ENCODE data around the gene ZMIZ1. TPM values are rescaled to one million over a fixed set of nuclear protein-coding genes. Genes with fewer than 3 reads are reported as not detected.

Gene ZMIZ1
- total and polyA plus RNA-seq, 4 donors = 3.9 to 19.1 (median 9.8) TPM

- Histone ChIP-seq H3K27ac (ENCODE audit: low read depth in 1 of 2, low read length in 2 of 2) (peak overlapping the region in 1 of 2 donors; percentile 42), H3K9ac (ENCODE audit: low read depth in 1 of 2, low read length in 2 of 2) (no peak overlapping the region), H3K36me3 (ENCODE audit: control insufficient read depth in 4 of 4, insufficient read depth in 3 of 4, low read depth in 1 of 4, low read length in 3 of 4) (peaks cover under 1 to 25% (median 18%) of the 10 kb centered on the region in 4 donors), H3K4me3 (ENCODE audit: low read depth in 1 of 3, low read length in 3 of 3) (no peak overlapping the region), H3K4me1 (ENCODE audit: control insufficient read depth in 4 of 4, insufficient read depth in 4 of 4, low read length in 3 of 4) (peaks cover 0 to 12% (median 3%) of the 10 kb centered on the region in 4 donors), H3K9me3 (ENCODE audit: control insufficient read depth in 4 of 4, low read length in 3 of 4) (no peaks in the 10 kb centered on the region), H3K27me3 (ENCODE audit: control insufficient read depth in 4 of 4, insufficient read depth in 4 of 4, low read length in 3 of 4) (no peaks in the 10 kb centered on the region)
- DNase-seq (ENCODE audit: low spot score) = peak; percentile 46
- 69% methylated on average over 38 of the region's 38 CpGs for WGBS
- no peak for TF ChIP-seq HNF4G (IDR thresholded peaks at IDR 0.05)
- TF ChIP-seq NR2F2 (IDR thresholded peaks at IDR 0.05) = peak; percentile 19
Measured at GRCh38 chr10:79221110-79222051, 152.6 kb downstream of the ZMIZ1 start.

- Histone ChIP-seq H3K27ac (ENCODE audit: low read depth in 1 of 2, low read length in 2 of 2) (peak overlapping the region in 1 of 2 donors; percentile 63), H3K4me3 (ENCODE audit: low read depth in 1 of 3, low read length in 3 of 3) (no peak overlapping the region), H3K9ac (ENCODE audit: low read depth in 1 of 2, low read length in 2 of 2) (no peak overlapping the region), H3K4me1 (ENCODE audit: control insufficient read depth in 4 of 4, insufficient read depth in 4 of 4, low read length in 3 of 4) (peaks cover 0 to 12% (median 3%) of the 10 kb centered on the region in 4 donors), H3K36me3 (ENCODE audit: control insufficient read depth in 4 of 4, insufficient read depth in 3 of 4, low read depth in 1 of 4, low read length in 3 of 4) (peaks cover 0 to 19% (median 13%) of the 10 kb centered on the region in 4 donors), H3K27me3 (ENCODE audit: control insufficient read depth in 4 of 4, insufficient read depth in 4 of 4, low read length in 3 of 4) (no peaks in the 10 kb centered on the region), H3K9me3 (ENCODE audit: control insufficient read depth in 4 of 4, low read length in 3 of 4) (no peaks in the 10 kb centered on the region)
- no peak for DNase-seq (ENCODE audit: low spot score)
- TF ChIP-seq YY1 (IDR thresholded peaks at IDR 0.05) (no peak), RAD21 (IDR thresholded peaks at IDR 0.05) (no peak)
- 76% methylated on average over 7 of the region's 7 CpGs for WGBS
Measured at GRCh38 chr10:79222186-79222585, 153.4 kb downstream of the ZMIZ1 start.

GRCh38 chr10:79223091-79224048 lies 154.6 kb downstream of the ZMIZ1 start:
- Histone ChIP-seq H3K36me3 (ENCODE audit: control insufficient read depth in 4 of 4, insufficient read depth in 3 of 4, low read depth in 1 of 4, low read length in 3 of 4) (peaks cover 0 to 9% (median 5%) of the 10 kb centered on the region in 4 donors), H3K9me3 (ENCODE audit: control insufficient read depth in 4 of 4, low read length in 3 of 4) (no peaks in the 10 kb centered on the region), H3K27ac (ENCODE audit: low read depth in 1 of 2, low read length in 2 of 2) (peak overlapping the region; percentile 36 to 63), H3K4me1 (ENCODE audit: control insufficient read depth in 4 of 4, insufficient read depth in 4 of 4, low read length in 3 of 4) (peaks cover 0 to 12% (median 3%) of the 10 kb centered on the region in 4 donors), H3K4me3 (ENCODE audit: low read depth in 1 of 3, low read length in 3 of 3) (no peak overlapping the region), H3K27me3 (ENCODE audit: control insufficient read depth in 4 of 4, insufficient read depth in 4 of 4, low read length in 3 of 4) (no peaks in the 10 kb centered on the region), H3K9ac (ENCODE audit: low read depth in 1 of 2, low read length in 2 of 2) (no peak overlapping the region)
- no peak for DNase-seq (ENCODE audit: low spot score)
- WGBS = 77% methylated on average over 22 of the region's 22 CpGs
- no peak for TF ChIP-seq HNF4G (IDR thresholded peaks at IDR 0.05)
- TF ChIP-seq YY1 (IDR thresholded peaks at IDR 0.05) = no peak
- TF ChIP-seq SP1 (IDR thresholded peaks at IDR 0.05) = peak; percentile 54
- no peak for TF ChIP-seq ZBTB33 (IDR thresholded peaks at IDR 0.05)
- no peak for TF ChIP-seq HNF4A (conservative IDR thresholded peaks at IDR 0.05)
- TF ChIP-seq GABPA (IDR thresholded peaks at IDR 0.05 in 1 of 2, conservative IDR thresholded peaks at IDR 0.05 in 1 of 2) = no peak
- no peak for TF ChIP-seq EGR1 (IDR thresholded peaks at IDR 0.05; ENCODE audit: low read depth in 2 of 2)
- no peak for TF ChIP-seq MAX (IDR thresholded peaks at IDR 0.05)
- no peak for TF ChIP-seq FOXA2 (IDR thresholded peaks at IDR 0.05)
- TF ChIP-seq NR2F2 (IDR thresholded peaks at IDR 0.05) = peak; percentile 72
- TF ChIP-seq RXRA (IDR thresholded peaks at IDR 0.05) = peak in 1 of 2 donors; percentile 34
- TF ChIP-seq REST (IDR thresholded peaks at IDR 0.05) = no peak
- no peak for TF ChIP-seq TAF1 (conservative IDR thresholded peaks at IDR 0.05)
